Tibial nerve (tissue), 4 donors: ENCODE results near the gene DENND2A. TPM values are rescaled to one million over a fixed set of nuclear protein-coding genes. Genes with fewer than 3 reads are reported as not detected.
A peak's percentile ranks its signal among the peaks of the same experiment; 100 is the strongest.
"Not testable (repeated sequence)": the region's sequence is repeated elsewhere in the genome, so short reads cannot be mapped to it uniquely, and the experiment has no call there.

Experiments
- DNase-seq, 2 donors: peaks; one replicate each; pipeline ENCODE4 v3.0.0-alpha.2; 2019; ENCODE audit warnings: low spot score in 2 of 2
- H3K27ac ChIP-seq, 4 donors: fragments of 200-600 bp; sonication (generic) in 3 of 4; one replicate each; pipeline ENCODE4 v1.5.1; 2017 to 2019; ENCODE audit warnings: mild to moderate bottlenecking in 1 of 4
- H3K27me3 ChIP-seq, 2 donors: fragments of 200-600 bp; sonication (generic) in 1 of 2; one replicate each; pipeline versions ENCODE4 v1.5.1 to v1.6.0; 2017 to 2019
- H3K36me3 ChIP-seq, 3 donors: fragments of 200-600 bp; sonication (generic); one replicate each; pipeline ENCODE4 v1.5.1; 2018 to 2019
- H3K4me1 ChIP-seq, 4 donors: fragments of 200-600 bp; sonication (generic) in 3 of 4; one replicate each; pipeline ENCODE4 v1.5.1; 2017 to 2019
- H3K4me3 ChIP-seq, 4 donors: fragments of 200-600 bp; sonication (generic) in 3 of 4; one replicate each; pipeline ENCODE4 v1.5.1; 2017 to 2019; ENCODE audit warnings: mild to moderate bottlenecking in 1 of 4, moderate library complexity in 1 of 4
- H3K9me3 ChIP-seq, 4 donors: fragments of 200-600 bp; sonication (generic) in 3 of 4; one replicate each; pipeline ENCODE4 v1.5.1; 2017 to 2019
- EP300 ChIP-seq, 2 donors: sonication (generic); formaldehyde crosslinking; IDR thresholded peaks; one replicate each; pipeline ENCODE4 v1.6.1; 2017; ENCODE audit warnings: antibody characterized with exemption in 2 of 2, mild to moderate bottlenecking in 1 of 2
- POLR2A ChIP-seq, 2 donors: fragments of 450-650 bp; IDR thresholded peaks; one replicate each; pipeline ENCODE4 v1.6.1; 2017; ENCODE audit warnings: antibody characterized with exemption in 2 of 2, mild to moderate bottlenecking in 2 of 2, moderate library complexity in 2 of 2
- WGBS, 2 donors: methylation state at CpG; one replicate each; pipeline ENCODE4 v1.1.5; 2018; 5-methylcytosine and 5-hydroxymethylcytosine counted together
- total RNA-seq, 4 donors: library from RNA; depleted of rRNA; stranded (reverse); fragments of >200 nt; gene quantifications; one replicate each; pipeline ENCODE4 v1.1.0, GENCODE V29; 2016
- TF ChIP-seq, protein P1 (sequence below), 5 experiments: fragments of 200-600 bp in 3 of 5; fragments of 450-650 bp in 2 of 5; sonication (generic) in 3 of 5; IDR thresholded peaks; one replicate each; pipeline ENCODE4 v1.5.1; 2016 to 2019; ENCODE audit warnings: antibody characterized with exemption in 5 of 5, mild to moderate bottlenecking in 3 of 5, moderate library complexity in 2 of 5

DENND2A gene
- total RNA-seq, 4 donors from 2014 or later, result 18.3 to 28.0 (median 24.2) TPM

DNA sequence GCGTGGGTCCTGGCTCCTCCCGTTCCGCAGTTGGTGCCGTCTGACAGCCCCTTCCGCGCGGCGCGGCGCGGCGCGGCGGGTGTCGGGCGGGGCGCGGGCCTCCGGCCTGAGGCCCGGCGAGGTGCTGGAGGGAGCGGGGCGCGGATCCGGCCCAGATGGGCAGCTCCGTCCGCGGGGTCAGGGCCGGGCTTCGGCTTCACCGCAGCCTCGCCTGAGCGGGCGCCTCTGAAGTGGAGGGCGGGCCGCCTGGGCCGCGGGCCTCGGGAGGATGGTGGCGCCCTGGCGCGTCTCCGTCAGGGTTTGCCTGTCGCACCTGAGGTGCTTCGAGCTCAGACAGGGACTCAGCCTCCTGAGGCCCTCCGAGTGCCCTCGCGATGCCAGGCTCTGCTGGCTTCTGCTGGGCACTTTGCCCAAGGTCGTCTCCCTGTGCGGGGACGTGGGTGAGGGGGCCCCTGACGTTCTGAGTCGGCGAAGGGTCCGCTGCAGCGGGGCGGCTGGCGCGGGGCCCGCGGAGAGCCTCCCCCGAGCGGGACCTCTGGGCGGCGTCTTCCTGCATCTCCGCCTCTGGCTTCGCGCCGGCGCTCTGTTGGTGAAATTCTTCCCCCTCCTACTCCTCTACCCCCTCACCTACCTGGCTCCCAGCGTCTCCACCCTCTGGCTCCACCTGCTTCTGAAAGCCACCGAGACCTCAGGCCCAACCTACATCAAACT is 32.6 kb upstream of the DENND2A start:
- DNase-seq, result no peak
- Histone ChIP-seq H3K27me3 (no peaks in the 10 kb centered on the region), H3K9me3 (no peaks in the 10 kb centered on the region), H3K36me3 (peaks cover 0 to 20% (median 0%) of the 10 kb centered on the region in 3 donors), H3K27ac (peak overlapping the region; percentile 71 to 94 (median 88)), H3K4me3 (peak overlapping the region; percentile 66 to 95 (median 78)), H3K4me1 (peaks cover 0 to 41% (median 16%) of the 10 kb centered on the region in 4 donors)
- WGBS, 2 donors, result 0 to 1% methylated on average over 41 to 58 of the region's 72 CpGs
- no peak for TF ChIP-seq EP300 (IDR thresholded peaks at IDR 0.05)
- no peak for TF ChIP-seq POLR2A (IDR thresholded peaks at IDR 0.05)
- TF ChIP-seq, protein P1, sequence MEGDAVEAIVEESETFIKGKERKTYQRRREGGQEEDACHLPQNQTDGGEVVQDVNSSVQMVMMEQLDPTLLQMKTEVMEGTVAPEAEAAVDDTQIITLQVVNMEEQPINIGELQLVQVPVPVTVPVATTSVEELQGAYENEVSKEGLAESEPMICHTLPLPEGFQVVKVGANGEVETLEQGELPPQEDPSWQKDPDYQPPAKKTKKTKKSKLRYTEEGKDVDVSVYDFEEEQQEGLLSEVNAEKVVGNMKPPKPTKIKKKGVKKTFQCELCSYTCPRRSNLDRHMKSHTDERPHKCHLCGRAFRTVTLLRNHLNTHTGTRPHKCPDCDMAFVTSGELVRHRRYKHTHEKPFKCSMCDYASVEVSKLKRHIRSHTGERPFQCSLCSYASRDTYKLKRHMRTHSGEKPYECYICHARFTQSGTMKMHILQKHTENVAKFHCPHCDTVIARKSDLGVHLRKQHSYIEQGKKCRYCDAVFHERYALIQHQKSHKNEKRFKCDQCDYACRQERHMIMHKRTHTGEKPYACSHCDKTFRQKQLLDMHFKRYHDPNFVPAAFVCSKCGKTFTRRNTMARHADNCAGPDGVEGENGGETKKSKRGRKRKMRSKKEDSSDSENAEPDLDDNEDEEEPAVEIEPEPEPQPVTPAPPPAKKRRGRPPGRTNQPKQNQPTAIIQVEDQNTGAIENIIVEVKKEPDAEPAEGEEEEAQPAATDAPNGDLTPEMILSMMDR (IDR thresholded peaks at IDR 0.05), result no peak

GRCh38 chr7:140672382-140673062 is 31.9 kb upstream of the DENND2A start, which contains the start of gene ADCK2:
Gene ADCK2, plus strand, starts transcription at chr7:140672945. Its CDS starts 386 bp downstream, at chr7:140673331.
- peak within 1 kb of the TSS; percentile 66 to 95 (median 78) for H3K4me3 ChIP-seq
- peak within 1 kb of the TSS; percentile 71 to 94 (median 88) for H3K27ac ChIP-seq
- no peak for DNase-seq
- WGBS, 2 donors, result 2 to 3% methylated on average over 21 to 28 of the region's 41 CpGs
- H3K9me3 ChIP-seq, result no peaks in the 10 kb centered on the region
- peaks cover 0 to 41% (median 16%) of the 10 kb centered on the region in 4 donors for H3K4me1 ChIP-seq
- peak in 1 of 2 donors; percentile 51 for TF ChIP-seq POLR2A (IDR thresholded peaks at IDR 0.05)
- TF ChIP-seq, protein P1 (IDR thresholded peaks at IDR 0.05), result no peak
- no peak for TF ChIP-seq EP300 (IDR thresholded peaks at IDR 0.05)
- no peaks in the 10 kb centered on the region for H3K27me3 ChIP-seq
- peaks cover 0 to 13% (median 0%) of the 10 kb centered on the region in 3 donors for H3K36me3 ChIP-seq

DNA sequence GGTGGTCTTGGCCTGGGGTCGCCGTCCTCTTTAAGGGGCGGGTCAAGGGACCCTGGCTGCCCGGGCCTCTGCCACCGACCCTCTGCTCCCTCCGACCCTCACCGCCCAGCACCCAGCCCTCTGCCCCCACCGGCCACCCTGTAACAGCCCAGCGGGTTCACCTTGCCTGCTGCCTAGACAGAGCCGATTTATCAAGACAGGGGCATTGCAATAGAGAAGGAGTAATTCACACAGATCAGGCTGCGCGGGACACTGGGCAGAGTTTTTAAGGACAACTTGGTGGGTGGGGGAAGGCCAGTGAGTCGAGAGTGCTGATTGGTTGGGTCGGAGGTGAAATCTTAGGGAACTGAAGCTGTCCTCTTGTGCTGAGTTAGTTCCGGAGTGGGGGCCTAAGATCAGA is 31.4 kb upstream of the DENND2A start:
- TF ChIP-seq EP300 (IDR thresholded peaks at IDR 0.05) (no peak), POLR2A (IDR thresholded peaks at IDR 0.05) (no peak)
- TF ChIP-seq, protein P1 (IDR thresholded peaks at IDR 0.05), result no peak
- H3K4me3 ChIP-seq, result peak overlapping the region in 1 of 4 donors; percentile 78
- H3K4me1 ChIP-seq, result peaks cover 0 to 41% (median 16%) of the 10 kb centered on the region in 4 donors
- DNase-seq, result no peak
- H3K27ac ChIP-seq, result peak overlapping the region in 1 of 4 donors; percentile 89
- H3K9me3 ChIP-seq, result no peaks in the 10 kb centered on the region
- H3K27me3 ChIP-seq, result no peaks in the 10 kb centered on the region
- 74% methylated on average over 15 of the region's 15 CpGs for WGBS, 2 donors
- peaks cover 0 to 10% (median 0%) of the 10 kb centered on the region in 3 donors for H3K36me3 ChIP-seq

DNA sequence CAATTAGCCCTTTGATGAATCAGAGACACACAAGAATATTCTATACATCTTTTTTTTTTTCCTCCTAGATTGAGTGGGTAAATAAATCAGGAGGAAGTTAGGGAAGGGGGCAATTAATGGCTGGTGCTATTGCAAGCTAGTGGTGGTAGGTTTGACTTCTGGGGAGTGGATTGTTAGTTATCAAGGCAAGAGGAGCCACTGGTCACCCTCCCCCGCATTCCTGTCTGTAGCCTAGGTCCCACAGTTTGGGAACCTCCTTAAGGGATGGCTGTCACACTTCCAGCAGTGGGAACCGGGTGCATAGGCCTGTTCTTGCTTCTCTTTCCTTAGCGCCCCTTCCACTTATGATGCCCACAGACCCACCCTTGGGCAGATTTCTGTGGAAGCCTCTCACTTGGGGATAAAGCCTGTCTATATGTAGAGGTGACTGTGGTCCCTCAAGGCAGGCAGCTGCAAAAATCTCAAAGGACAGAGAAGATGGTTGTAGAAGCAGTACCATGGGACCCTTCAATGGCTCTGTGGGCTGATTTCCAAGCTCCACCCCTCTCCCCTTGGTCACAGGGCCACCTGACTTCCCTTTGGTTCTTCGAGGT is 29.8 kb upstream of the DENND2A start:
- no peak overlapping the region for H3K4me3 ChIP-seq
- H3K27me3 ChIP-seq, result no peaks in the 10 kb centered on the region
- no peaks in the 10 kb centered on the region for H3K36me3 ChIP-seq
- no peaks in the 10 kb centered on the region for H3K9me3 ChIP-seq
- H3K27ac ChIP-seq, result no peak overlapping the region
- 61 to 72% methylated on average over 4 of the region's 4 CpGs for WGBS, 2 donors
- peaks cover 0 to 32% (median 15%) of the 10 kb centered on the region in 4 donors for H3K4me1 ChIP-seq
- no peak for TF ChIP-seq EP300 (IDR thresholded peaks at IDR 0.05)
- TF ChIP-seq, protein P1 (IDR thresholded peaks at IDR 0.05), result no peak
- no peak for TF ChIP-seq POLR2A (IDR thresholded peaks at IDR 0.05)
- DNase-seq, result no peak

GRCh38 chr7:140669862-140670261 is 29.2 kb upstream of the DENND2A start:
- not testable (repeated sequence) for DNase-seq, H3K27me3 ChIP-seq, H3K36me3 ChIP-seq, H3K4me3 ChIP-seq, H3K27ac ChIP-seq, H3K9me3 ChIP-seq
- 87 to 94% methylated on average over 10 of the region's 10 CpGs for WGBS, 2 donors
- H3K4me1 ChIP-seq, result peaks cover 0 to 26% (median 11%) of the 10 kb centered on the region in 4 donors
